GM18907 (cell line): ENCODE measurements around the gene MMP17.

Experiments used
- ATAC-seq: cut with Tn5 transposase; IDR thresholded peaks from one replicate; pipeline ENCODE4 v1.9.1; 2021; ENCODE audit warnings: mild to moderate bottlenecking, moderate library complexity; ENCODE audit not compliant: unreplicated experiment

The MMP17 gene

DNA sequence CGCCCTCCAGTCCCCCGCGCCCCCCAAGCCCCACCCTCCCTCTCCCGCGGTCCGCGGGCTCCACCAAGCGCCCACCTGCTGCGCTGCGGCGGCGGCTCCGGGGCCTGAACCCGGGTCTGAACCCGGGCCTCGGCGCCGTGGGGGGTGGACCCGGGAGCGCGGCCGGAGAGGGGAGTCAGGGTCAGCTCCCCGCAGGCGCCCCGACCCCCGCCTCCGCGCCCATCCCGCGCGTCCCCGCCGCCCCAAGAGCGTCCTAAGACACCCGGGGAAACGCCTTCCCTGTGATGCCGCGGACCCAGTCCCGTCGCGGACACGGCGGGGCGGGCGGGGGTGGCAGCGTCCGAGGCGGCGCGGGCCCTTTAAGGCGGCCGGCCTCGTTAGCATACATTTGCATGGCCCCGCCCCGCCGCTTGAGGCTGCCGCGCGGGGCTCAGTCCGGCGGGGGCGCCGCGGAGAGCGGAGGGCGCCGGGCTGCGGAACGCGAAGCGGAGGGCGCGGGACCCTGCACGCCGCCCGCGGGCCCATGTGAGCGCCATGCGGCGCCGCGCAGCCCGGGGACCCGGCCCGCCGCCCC, at the start of gene MMP17:
TSS of gene MMP17 (plus strand) at position 433 of the 574 bp plus-strand sequence. CDS start at position 535, 102 bp downstream.
- ATAC-seq = no peak

DNA sequence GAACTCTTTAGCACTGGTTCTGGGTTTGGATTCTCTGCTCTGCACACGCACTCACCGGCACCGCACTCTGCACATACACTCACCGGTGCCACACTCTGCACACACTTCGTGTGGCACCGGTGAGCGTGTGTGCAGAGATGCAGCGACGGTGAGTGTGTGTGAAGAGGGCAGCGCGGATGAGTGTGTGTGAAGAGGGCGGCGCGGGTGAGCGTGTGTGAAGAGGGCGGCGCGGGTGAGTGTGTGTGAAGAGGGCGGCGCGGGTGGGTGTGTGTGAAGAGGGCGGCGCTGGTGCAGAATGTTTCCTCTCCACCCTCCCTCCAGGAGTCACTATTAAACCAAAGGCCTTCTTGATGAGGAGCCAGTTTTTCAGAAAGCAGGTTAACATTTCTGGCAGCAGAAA, 49.2 kb upstream of the MMP17 start:
- no peak for ATAC-seq

DNA sequence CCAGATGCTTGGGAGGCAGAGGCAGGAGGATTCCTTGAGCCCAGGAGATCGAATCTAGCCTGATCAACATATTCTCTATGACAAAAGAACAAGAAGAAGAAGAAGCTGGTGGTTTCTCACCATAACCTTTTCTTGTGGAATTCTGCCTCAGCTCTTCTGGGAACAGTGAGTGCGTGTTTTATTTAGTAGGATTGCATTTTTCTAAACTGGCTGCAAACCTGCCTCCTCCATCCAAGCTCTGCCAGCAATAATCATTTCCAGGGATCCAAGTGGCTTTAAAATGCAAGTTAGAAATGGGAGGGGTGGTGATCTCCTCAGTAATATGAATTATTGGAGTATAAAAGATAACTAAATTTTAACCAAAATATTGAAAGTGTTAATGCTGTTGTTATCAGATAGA, 46.1 kb upstream of the MMP17 start:
- no peak for ATAC-seq

DNA sequence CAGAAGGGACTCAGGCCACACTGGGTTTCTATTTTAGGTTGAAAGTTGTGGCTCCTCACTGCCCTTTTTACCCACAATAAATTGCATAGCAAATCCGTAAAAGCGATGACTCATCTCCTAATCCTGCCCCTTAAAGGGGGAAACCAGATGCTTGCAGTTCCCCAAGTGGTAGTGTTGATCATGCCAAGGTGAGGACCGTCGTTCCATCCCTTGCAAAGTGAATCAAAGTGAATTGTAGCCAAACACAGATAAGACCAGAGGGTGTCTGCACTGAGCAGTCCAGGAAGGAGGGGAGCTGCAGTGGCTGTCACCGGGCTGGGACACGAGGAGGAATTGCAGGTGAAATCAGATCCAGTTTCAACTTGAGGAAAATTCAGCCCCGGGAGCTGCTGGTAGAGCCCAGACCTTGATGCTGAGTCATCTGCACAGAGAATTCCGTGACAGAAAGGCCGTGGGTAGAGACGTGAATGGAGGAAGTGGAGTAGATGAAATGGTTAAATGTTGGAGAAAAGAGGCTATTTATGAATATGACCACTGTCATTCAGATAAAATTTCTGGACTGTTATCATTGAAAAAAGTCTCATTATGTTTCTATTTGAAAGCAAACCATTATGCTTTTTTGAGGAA, 44.2 kb upstream of the MMP17 start:
- ATAC-seq = peak; percentile 74

DNA sequence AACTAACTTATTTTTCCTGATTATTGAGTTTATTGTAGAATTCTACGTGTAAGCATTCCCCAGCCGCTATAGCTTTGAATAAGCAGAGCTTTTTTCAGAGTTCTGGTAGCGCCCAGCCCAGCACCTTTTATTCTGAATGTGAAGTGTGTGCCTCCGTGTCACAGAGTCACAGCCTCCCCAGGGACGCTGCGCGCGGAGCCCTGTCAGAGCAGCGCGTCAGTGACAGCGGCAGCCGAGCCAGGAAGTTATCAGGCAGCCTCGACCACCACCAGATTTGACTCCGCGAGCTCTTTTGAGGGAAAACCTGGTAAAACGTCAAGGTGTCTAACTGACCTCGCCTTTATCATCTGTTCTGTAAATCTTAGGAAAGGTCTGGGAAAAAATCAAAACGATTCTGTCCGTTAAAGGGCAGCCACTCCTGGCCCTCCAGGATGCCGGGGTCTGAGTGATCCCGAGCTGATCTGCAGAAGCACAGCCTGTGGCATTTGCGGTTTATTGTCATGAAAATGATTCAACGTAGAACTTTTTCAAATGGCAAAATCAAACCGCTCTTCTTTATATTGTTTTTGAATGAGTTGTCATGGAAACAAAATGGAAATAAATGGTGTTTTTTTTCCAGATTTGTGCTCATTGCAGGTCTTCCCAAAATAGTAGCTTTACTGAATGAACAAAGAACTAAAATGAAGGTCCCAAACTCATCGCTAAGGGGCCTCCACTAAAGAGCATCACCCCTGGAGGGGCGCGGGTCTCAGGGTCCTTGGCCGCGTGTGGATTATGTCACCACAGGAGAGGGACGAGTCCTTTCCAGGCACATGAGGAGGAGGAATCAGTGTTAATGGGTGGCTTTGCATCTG, 43.1 kb upstream of the MMP17 start:
- ATAC-seq = no peak

DNA sequence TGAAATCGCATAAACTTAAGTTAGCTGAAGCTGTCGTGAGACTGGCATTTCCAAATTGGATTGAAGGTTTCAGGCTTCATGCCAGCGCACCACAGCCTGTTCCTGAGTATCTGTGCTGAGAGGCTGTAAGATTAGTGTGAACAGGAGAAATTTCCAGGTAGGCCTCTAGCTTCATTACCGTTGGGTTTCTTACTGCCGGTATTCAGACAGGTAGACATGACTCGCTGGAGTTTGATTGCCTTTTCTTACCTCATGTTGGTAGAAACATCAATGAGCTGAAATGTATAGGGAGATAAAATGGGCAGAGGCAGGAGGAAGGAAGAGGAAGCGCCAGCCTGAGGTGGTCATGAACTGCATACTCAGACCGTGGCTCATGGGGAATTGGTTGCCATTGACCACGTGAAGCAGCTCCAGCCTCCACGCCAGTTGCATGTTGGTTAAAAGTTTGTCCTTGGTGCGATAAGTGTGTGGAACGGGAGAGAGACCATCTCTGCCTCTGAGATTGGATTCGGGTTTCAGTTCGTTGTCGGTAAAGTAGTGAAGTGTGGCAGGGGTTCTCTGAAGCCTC, 42.3 kb upstream of the MMP17 start:
- ATAC-seq = no peak

DNA sequence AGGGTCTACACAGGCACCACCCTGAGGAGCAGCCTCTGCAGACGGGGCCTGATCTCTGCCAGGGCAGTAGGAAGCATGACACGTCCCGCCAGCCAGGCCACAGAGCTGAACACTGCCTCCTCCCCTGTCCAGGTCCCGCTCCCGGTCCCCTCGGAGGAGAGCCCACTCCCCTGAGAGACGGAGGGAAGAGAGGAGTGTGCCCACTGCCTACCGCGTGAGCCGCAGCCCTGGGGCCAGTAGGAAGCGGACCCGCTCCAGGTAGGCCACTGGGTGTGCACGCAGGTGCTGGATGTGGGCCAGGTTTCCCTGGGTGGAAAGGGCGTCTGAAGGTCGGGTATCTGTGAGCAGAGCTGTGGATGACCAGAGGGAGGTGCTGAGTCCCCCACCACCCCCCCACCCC, 41.9 kb upstream of the MMP17 start:
- ATAC-seq = no peak

DNA sequence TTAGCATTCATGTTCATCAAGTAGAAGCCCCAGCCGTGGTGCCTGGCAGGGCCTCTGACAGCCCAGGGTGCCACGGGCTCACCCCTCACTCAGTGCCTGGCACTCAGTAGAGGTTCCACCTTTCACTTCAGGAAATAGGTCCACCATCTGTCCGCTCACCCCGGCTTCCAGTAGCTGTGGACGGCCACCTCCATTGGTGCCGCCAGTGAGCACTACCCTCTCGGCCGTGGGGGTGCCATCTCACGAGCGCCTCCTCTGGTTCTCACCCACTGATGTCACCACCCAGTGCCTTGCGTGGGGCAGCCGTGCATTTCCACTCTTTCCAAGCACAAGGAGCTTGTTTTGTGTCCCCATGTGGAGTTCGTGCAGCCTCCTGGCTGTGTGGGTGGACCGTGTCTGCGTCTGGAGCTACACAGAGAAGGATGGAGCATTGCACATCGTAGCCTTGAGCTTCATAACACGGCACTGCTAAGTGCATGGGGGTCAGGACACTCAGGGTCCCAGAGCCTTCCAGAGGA, 41.0 kb upstream of the MMP17 start:
- no peak for ATAC-seq

DNA sequence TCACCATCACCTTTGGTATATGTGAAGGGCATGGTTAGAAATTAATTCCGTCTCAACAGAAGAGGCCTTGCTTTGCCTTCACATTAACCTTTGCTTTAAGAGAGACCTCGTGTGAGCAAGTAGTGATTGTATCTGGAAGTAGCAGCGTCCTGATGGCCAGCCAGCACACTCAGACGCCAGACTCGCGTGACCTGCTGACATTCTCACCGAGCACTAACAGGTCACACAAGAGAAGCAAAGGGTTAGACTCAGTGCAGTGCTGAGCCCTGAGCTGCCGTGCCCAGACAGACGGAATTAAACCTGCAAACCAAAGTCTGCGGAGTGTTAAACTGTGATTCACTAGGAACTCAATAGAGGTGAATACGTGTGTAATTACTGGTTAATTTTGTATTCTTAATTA, 40.1 kb upstream of the MMP17 start:
- no peak for ATAC-seq

DNA sequence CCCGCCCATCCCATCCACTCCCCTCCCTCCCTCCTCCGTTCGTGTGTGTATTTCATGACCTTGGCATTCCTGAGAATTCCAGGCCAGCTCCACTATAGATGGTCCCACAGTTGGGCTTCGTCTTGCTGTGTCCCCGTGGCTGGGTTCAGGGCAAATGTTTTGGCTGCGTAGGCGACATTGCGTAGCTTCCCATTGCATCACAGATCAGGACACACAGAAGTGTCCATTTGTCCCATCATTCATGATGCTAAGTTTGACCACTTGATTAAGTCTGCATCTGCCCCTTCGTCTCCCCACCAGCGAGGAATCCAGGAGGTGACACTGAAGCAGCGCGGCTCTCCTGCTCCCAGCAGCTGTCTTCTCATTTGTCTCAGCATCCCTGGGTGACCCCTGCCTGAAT, 38.6 kb upstream of the MMP17 start:
- ATAC-seq = no peak

DNA sequence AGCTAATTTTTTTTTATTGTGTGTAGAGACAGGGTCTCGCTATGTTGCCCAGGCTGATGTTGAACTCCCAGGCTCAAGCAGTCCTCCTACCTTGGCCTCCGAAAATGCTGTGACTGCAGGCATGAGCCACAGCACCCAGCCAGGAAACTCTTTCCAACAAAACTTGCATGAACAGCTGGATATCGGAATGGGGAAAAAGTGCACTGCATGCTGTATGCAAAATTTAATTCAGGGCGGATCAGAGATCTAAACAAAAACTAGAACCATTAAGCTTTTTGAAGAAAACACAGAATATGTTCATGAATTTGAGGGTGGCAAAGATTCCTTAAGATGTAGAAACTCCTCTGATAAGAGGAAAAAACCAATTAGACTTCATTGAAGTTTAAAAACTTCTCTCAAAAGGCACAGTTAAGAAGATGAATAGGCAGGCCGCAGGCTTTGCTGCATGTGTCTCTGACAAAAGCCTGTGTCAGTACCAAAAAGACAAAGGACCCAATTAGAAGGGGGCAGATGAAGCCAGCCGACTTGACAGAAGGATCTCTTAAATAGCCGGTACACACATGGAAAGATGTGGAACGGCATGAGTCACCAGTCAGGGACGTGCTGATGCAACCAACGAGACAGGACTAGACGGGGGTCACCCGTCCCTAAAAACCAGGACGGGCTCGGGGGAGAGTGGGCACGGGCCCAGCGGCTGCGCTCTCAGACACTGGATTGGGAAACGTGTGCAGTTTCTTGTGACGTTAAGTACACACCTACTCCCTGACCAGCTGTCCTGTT, 34.8 kb upstream of the MMP17 start:
- ATAC-seq = no peak

DNA sequence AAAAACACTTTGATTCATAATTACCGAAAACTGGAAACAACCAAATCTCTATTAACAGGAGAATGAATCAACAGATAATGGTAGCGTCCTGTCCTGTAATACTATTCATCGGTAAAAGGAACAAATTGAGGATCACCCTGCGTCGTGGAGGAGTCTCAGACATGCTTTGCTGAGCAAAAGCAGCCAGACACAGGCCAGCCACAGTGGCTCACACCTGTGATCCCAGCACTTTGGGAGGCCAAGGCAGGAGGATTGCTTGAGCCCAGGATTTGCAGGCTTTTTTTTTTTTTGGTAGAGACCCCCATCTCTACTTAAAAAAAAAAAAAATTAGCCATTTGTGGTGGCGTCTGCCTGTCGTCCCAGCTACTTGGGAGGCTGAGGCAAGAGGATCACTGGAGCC, 34.1 kb upstream of the MMP17 start:
- no peak for ATAC-seq

DNA sequence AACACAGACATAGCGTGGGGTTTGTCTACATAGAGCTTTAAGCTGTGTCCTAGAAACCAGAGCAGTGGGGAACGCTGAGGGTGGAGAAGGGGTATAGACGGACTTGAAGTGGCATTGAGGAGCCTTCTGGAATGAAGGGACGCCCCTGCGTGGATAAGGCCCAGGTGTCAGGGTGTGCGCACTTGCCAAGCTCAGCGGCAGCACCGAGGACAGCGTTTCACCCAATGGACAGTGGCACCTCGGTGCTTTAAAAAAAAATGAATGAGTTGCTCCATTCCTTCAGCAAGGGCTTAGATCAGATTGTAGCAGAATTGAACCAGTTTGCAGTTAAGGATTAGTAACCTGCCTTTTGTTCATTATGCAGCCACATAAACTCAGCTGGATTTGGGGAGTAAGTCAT, 33.6 kb upstream of the MMP17 start:
- ATAC-seq = no peak

DNA sequence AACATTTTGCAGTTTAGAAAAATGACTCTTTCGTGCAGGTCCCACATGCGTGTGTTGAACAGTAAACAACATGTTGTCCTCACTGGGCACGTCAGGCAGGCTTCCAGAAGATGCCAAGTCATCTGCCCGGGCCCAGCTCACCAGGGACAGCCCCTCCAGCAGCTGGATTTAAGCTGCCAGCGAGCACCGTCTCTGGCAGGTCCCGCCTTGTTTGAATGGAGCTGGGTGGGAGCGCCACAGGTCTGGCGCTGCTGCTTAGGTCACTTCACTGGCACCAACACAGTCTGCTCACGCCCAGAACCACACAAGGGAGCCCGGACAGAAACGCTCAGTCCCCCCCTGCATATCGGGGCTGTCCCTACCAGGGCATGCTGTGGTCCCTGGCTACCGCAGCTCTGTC, 33.1 kb upstream of the MMP17 start:
- no peak for ATAC-seq

DNA sequence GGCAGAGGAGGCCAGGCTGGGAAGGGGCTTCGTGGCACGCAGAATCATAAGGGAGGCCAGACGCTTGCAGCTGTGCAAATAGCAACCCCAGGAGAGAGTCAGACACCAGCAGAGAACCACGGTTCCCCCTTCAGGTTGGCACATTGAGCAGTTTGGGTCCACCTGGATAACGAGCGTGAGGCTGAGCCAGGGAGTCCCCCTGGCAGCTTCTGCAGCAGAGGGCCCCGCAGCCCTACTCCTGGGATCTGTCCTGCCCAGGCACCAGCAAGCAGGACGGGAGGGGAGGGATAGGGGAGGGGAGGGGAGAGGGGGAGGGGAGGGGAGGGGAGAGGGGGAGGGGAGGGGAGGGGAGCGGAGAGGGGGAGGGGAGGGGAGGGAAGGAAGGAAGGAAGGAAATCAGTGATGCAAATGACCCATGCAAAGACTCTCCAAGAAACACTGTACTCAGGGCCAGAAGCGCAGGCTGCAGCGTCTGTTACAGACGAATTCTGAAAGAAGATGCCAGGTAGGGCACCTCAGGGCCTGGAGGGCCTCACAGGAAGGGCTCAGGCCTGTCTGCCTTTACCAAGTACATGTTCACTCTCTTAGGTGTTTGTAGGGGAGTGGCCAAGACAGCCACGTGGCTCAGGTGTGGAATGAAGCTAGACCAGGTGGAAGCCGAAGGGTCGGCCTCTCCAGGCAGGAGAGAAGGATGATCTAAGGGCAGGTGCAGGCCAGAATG, 32.3 kb upstream of the MMP17 start:
- ATAC-seq = no peak

DNA sequence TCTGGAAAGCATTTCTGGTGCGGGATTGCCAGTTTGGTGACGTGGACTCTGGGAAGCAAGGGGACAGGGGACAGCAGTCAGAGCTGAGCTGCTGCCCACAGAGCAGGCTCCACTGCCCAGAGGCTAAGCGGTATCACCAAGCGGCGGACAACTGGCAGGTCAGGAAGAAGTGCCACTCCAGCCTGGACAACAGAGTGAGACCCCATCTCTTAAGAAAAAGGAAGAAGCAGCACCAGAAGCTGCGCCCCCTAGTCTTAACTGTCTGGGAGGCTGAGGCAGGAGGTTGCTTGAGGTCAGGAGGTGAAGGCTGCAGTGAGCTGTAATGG, 31.8 kb upstream of the MMP17 start:
- no peak for ATAC-seq

DNA sequence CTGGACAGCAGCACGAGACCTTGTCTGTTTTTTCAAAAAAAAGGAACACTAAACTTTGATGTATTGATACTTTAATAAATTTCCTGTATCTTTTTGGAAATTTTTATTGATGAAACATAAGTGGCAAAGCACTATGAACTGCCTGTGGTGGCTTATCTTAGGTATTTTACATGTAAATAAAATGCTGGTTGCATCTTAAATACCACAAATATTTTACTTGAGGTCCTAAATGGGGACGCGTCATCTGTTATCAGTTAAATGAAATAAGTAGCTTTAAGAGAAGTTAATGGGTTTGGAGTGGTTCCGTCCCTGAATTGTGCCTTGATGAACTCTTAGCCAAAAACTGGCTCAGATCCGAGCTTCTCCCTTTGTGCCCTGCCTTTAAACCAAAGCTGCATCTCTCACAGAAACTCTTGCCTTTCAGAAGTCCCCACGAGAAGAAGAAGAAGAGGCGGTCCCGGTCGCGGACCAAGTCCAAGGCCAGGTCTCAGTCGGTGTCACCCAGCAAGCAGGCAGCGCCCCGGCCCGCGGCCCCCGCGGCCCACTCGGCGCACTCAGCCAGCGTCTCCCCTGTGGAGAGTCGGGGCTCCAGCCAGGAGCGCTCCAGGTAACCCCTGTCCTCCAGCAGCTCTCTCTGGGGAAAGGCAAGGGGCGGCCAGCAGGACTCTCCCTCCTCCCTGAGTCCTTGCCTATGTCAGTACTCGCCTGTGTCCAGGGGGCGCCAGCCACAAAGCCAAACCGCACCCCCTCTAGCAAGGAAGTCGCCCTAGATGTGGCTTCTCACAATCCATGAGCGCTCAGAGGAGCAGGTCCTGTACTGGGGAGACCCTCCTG, 31.2 kb upstream of the MMP17 start:
- no peak for ATAC-seq

DNA sequence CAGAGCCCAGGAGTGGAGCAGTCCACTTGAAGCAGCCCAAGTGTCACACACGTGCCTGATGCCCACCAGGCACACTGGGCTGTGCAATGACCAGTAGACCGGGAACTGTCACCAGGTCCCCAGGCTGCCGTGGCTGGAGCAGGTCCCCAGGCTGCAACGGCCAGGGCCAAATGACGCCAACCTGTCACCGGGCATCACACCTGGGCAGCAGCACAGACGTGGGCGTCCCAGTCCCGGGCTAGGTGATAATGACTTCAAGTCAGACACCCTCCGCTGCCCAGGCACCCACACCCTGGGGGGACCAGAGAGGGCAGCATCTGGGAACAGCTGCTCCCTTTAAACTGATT, 30.6 kb upstream of the MMP17 start:
- no peak for ATAC-seq

DNA sequence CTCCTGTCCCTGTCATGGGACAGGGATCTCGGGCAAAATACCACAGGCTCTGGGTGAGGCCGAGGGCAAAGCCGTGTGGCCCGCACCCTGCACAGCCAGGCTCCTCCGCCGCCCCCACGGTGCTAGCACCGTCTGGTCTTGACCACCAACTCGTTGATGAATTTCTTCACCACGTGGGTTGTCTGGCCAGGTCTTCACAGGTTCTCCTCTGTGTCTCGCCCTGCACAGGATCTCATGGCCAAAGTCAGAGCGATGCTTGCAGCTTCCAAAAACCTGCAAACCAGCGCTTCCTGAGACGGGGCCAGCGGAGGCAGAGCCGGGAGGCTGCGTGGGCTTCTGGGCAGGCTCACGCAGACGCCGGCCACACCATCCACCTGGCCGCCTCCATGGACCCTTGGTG, 29.0 kb upstream of the MMP17 start:
- ATAC-seq = no peak
